Activated CD4-positive, alpha-beta T cell treated with anti-CD3 and anti-CD28 coated beads, Interleukin-2, amount 50 U/mL, for 48 hours (primary cell): ENCODE results near the gene WDR18.

Experiments used
- DNase-seq, 2 experiments: peaks; one replicate each; pipeline ENCODE4 v3.0.0-alpha.2; 2020

WDR18 gene, protein sequence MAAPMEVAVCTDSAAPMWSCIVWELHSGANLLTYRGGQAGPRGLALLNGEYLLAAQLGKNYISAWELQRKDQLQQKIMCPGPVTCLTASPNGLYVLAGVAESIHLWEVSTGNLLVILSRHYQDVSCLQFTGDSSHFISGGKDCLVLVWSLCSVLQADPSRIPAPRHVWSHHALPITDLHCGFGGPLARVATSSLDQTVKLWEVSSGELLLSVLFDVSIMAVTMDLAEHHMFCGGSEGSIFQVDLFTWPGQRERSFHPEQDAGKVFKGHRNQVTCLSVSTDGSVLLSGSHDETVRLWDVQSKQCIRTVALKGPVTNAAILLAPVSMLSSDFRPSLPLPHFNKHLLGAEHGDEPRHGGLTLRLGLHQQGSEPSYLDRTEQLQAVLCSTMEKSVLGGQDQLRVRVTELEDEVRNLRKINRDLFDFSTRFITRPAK

GRCh38 chr19:984165-984967 is at the start of gene WDR18:
Gene WDR18 (plus strand): TSS chr19:984345. CDS start chr19:984354, 9 bp downstream.
- peak; percentile 91 to 94 for DNase-seq

GRCh38 chr19:934865-935479 is 49.2 kb upstream of the WDR18 start:
- no peak for DNase-seq

- DNase-seq, result no peak
Measured at GRCh38 chr19:936175-936546, 48.0 kb upstream of the WDR18 start.

GRCh38 chr19:937259-937694 is 46.9 kb upstream of the WDR18 start:
- peak in 1 of 2 experiments; percentile 52 for DNase-seq

DNA sequence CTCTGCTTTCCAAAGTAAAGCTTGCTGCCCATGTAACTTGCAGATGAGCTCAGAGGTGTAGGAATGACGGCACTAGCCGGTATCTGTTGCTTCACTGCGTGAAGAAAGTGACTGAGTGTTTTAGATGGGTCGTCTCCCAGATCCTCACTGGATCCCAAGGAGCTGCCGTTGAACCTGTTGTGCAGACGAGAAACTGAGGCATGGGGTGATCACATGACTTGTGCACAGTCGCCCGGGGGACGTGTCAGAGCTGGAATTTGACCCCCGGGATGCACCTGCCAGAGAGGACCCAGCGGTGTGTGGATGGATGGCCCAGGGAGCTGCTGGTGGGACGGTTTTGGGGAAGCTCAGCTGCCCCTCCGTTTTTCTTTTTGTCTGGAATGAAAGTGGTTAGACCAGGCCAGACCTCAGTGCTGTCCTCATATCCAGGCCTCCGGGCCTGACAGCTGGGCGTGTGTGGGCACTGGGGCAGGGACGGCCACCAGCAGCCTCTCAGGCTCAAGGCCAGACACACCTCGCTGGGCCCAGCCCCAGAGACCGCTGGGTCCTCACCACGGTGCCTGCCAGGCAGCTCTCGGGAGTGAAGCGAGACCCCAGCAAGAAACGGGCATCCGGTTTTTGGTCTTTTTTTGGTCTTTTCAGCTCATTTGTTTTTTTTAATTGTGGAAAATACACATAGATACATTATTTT is 45.8 kb upstream of the WDR18 start:
- no peak for DNase-seq

GRCh38 chr19:939439-939838 is 44.7 kb upstream of the WDR18 start:
- no peak for DNase-seq

- no peak for DNase-seq
Measured at GRCh38 chr19:939922-940321, 44.2 kb upstream of the WDR18 start.

DNA sequence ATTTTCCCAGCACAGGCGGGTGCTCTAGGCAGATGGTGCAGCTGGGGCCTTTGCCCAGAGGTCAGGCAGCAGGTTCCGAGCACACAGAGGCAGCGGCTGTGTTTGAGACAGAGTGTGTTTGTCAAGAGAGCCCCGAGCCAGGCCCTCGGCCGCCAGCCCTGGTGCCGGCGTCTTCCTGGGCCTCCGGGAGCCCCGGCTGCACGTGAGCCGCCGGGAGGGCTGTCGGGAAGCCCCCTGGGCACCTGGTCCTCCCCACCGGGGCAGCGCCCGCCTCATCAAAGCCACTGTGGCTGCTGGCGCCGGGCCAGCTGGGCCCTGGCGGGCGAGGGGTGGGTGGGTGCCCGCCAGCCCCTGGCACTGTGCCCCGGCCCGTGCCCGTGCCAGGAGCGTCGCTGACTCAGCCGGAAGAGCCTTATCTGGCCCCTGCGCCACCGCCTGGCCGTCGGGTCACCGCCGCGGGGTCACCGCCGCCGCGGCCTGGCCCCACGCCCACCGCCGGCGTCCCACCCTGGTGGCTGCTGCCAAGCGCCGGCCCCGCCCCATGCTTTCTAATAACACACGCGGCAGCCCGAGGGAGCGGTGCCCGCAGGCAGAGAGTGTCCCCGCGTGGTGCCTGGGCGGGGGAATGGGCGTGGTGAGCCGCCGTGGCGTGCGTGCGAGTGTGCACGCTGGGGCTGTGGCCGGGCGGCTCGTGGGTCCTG is 43.4 kb upstream of the WDR18 start:
- DNase-seq, result peak; percentile 67 to 70

DNA sequence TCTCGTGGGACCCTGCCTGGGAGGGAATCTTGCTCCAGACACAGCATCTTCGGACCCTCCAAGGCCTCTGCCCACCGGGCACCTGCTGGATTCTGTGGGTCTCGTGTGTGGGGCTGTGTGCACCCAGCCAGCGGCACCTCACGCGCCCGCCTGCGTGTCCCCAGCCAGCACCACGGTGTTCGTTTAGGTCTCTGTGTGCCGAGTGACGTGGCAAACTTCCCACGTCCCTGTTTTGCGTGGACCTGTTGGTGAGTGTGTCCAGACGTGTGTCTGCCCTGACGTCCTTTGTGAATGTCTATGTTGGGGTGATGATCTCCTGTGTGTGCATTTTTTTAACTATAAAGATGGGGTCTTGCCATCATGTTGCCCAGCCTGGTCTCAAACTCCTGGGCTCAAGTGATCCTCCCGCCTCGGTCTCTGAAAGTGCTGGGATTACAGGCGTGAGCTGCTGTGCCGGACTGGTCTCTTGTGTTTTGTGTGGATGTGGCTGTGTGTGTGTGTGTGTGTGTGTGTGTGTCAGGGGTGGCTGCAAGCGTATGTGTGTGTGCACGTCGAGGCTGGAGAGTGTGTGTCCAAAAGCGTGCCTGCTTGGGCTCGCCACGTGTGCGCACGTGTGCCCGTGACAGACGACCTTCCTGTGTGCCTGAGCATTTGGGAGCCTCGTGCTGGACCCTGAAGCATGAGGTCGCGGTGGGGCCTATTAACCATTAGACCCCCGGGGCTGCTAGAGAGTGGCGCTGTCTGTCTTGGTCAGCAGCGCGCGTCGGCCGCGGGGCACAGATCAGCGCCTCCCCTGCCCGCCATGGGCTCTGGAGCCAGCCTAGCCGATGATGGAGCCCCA is 42.6 kb upstream of the WDR18 start:
- no peak for DNase-seq

DNA sequence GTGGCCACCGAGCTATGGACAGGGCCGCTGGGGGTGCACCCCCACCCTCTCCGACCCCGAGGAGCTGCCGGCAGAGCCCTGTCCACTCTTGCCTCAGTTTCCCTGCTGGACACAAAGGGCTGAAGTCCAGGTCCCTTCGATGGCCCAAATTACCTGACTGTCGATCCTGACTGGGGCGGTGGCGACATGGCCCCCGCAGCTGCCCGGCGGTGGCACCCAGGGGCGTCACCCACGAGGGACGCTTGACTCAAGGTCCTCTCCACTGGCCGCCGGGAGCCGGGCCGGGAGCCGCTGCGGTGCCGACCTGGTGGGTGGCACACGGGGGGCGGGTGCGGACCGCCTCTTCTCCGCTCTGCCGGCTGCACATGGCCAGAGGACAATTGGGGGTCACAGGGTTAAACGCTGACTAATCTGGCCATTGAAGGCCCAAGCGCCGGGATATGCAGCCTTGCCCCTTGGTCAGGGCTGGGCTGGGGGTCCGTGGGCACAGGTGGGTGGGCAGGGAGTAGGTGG is 42.0 kb upstream of the WDR18 start:
- DNase-seq, result no peak

DNA sequence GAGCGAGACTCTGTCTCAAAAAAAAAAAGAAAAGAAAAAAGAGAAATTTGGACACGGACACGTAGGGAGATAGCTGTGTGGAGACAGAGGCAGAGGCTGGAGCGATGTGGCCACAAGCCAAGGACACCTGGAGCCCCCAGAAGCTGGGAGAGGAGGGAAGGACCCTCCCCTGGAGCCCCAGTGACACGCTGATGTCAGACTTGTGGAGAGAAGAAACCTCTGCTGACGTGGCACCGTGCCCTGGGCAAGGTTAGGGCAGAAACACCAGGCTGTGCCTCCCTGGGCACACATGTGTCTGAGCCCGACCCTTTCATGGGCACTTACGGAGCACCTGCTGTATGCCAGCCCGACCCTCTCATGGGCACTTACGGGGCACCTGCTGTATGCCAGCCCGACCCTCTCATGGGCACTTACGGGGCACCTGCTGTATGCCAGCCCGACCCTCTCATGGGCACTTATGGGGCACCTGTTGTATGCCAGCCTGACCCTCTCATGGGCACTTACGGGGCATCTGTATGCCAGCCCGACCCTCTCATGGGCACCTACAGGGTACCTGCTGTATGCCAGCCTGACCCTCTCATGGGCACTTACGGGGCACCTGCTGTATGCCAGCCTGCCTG is 40.5 kb upstream of the WDR18 start:
- no peak for DNase-seq

GRCh38 chr19:944171-944567 is 40.0 kb upstream of the WDR18 start:
- no peak for DNase-seq

- no peak for DNase-seq
Measured at GRCh38 chr19:944663-945241, 39.4 kb upstream of the WDR18 start.

DNA sequence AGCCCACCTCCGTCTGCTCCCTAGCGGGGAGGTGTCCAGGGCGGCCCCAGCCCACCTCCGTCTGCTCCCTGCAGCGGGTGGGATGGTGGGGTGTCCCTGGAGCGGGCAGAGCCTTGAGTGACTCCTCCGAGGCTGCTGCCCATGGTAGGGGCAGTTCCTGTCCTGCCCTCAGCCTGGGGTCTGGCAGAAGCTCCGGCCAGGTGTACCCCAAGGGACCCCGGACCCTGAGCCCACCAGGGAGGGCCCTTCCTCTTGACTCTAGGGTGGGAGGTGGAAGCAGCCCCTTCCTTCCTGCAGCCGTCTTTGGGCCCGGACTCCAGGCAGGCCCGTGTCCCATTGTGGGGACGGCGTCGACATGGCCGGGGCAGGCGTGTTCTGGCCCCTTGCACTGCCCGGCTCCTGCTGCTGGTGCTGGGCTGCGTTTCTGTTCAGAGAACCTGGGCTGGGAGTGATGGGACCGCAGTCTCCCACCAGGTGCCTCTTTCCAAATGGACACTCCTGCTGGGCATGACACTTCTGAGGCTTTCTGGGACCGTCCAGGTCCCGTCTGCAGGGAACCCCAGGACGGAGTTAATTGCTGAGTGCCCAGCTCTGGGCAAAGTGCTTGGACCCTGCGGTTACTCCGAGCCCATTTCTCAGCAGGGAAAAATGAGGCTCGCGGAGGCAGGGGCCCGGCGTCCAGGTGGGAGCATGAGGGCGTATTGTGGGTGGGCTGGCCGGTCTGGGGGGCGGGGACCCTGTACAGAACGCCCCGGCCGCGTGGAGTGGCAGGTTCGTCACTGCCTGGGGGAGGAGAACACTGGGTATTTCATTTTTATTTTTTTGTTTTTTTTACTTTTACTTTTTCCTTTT is 38.5 kb upstream of the WDR18 start:
- DNase-seq, result no peak

GRCh38 chr19:947090-947706 is 36.9 kb upstream of the WDR18 start:
- DNase-seq, result no peak

DNA sequence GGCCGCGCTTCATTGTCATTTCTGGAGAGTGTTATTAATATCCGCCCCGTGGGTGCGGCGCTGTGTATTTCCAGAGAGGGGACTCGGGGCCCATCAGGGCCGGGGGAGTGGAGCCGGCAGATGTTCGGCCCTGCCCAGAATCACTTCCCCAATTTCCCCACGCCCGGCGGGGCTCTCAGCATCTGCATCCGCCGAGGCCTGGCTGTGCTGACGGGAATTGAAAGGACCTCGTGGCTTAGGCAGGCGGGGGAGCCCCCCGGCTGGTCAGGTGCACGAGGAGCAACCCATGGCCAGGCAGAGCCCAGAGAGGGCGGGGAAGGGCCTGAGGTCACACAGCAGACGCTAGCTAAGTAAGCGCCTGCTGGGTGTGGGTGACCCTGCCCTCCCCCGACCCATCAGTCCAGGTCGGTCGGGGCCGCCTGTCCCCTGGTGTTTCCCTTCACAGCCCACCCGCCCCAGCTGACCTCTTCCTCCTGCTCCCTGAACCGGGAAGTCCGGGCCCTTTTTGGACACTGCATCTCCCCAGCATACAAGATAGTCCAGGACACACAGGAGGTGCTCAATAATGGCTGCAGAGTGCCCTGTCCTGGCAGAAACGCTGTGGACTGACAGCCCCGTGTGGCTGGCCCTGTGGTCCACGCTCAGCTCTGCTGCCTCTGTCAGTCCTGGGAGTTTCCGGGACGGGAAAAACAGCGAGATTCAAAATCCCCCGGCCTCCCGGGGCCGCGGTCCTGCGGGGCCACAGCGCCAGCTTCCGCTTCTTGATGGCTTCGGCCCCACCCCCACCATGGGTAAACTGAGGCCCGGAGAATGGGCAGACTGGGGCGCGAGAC is 36.2 kb upstream of the WDR18 start:
- no peak for DNase-seq

DNA sequence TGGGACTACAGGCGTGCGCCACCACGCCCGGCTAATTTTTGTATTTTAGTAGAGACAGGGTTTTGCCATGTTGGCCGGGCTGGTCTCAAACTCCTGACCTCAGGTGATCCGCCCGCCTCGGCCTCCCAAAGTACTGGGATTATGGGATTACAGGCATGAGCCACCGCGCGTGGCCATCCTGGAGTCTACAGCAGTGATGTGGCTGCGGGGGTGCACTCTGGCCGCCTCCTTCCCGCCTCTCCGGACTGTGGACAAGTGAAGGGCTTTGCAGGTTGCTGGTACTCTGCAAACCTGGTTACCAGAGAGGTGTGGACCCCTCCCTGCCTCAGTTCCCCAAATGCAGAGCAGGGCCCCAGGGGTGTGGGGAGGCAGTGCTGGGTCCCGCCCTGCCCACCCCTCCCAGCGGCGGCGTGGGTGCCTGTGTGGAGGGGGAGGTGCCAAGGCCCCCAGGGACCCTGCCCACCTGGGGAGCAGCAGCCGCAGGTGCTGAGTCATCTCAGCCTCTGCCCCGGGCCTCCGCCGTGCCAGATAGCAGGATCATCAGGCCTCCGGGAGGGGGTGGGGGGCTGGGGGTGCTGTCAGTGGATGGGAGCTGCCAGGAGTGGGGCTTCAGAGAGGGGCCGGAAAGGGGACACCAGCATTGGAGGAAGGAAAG is 35.2 kb upstream of the WDR18 start:
- no peak for DNase-seq
